GM21367 (cell line): Measurements from ENCODE around the gene POU2F2.

Experiments used
- ATAC-seq: cut with Tn5 transposase; IDR thresholded peaks from one replicate; pipeline ENCODE4 v1.9.1; 2021; ENCODE audit not compliant: unreplicated experiment

POU2F2 gene

DNA sequence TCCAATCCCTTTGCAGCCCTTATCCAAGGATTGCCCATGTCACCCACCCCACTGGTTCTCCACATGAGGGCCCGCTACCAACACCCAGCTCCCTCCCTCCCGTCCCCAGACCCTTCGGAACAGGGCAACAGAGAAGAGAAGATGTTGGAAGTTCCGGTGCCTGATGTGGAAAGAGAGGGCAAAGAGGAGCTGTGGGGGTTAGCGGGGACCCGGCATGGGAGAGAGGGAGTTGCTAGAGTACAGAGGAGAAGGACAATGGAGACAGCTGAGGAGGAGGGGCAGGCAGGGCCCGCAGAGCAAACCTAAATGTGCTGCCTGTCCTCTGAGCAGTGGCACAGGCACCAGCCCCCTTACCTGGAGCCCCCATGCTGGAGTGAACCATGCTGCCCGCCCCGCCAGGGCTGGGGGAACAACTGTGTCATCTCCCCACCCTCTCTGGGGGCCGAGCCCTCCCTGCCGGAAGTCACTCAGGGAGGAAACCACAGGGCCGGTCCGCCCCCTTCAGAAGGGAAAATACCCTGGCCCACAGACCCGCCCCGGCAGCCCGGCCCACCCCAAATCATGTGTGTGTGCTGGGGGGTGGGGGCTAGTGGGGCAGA, at the start of gene POU2F2:
POU2F2 (minus strand) TSS at position 417 of the 599 bp plus-strand sequence; CDS start at position 382, 35 bp downstream.
- peak; percentile 30 for ATAC-seq

DNA sequence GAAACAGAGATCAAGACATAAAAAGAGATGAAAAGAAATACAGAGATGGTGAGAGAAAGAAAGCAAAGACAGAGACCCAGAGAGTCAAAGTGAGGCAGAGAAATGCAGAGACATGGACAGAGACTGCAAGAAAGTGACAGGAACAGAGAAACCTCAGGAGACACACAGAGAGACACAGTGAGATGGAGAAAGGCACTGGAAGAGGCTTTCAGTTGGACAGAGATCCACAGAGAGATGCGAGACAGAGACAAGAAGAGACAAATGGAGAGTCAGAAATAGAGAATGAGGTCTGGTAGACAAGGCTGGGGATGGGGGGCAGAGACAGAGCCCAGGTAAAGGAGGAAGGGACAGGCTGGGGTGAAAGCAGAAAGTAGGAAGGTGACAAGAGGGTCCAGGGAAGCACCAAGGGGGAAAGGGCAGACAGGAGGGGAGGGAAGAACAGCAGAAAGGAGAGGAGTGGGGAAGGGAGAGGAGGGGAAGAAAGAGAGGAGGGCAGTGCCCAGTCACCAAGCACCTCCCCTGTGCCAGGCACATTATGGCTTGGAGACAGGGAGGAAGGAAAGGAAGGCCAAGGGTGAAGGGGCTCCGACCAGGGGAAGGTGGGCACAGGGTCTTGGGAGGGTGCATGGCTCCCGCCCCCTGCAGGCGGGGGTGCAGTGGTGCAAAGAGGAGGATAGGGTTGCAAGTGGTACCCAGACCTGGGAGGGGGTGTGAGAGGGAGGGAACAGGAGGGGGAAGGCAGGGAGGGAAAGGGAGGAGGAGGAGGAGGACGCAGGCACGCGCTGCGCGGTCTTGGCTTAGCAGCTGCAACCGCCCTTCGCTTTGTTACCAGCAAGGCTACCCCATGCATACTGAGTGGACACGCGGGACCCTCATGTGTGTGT, 46.8 kb upstream of the POU2F2 start:
- ATAC-seq: no peak

DNA sequence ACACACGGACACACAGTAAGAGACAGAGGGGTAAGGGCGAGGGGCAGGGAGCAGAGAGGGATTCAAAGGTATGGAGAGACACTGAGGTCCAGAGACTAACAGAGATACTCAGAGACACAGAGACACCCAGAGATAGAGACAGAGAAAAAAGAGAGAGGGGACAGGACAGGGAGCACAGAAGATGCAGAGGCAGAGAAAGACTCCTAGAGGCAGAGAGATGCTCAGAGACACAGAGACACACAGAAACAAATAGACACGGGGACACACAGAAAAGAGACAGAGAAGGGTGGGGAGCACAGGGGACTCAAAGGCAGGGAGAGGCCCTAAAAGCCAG, 45.4 kb upstream of the POU2F2 start:
- ATAC-seq: no peak

DNA sequence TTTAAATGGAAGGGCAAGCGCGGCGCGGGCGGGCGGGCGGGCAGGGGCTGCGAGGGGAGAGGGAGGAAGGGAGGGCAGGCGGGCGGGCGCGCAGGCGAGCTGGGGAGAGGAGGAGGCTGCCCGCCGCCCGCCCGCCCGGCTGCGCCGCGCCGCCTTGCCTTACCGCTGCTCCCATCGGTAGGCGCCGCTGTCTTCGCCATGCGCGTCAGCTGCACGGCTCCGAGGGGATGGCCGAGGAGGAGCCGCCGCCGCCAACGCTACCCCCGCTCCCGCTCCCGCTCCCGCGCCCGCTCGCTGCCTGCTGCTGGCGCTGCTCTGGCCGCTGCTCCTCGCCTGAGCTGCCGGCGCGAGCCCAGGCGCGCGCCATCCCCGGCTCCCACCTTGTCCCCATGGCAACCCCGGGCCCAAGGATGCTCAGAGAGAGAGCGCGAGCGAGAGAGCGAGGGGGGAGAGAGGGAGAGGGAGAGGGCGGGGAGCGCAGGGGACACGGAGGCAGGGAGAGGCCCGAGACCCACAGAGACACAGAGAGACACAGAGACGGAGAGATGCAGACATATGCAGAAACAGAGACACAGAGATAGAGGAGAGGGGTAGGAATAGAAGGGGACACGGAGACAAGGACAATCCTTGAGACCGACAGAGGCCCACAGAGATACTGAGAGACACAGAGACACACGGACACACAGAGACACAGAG, 44.9 kb upstream of the POU2F2 start:
- ATAC-seq: no peak

DNA sequence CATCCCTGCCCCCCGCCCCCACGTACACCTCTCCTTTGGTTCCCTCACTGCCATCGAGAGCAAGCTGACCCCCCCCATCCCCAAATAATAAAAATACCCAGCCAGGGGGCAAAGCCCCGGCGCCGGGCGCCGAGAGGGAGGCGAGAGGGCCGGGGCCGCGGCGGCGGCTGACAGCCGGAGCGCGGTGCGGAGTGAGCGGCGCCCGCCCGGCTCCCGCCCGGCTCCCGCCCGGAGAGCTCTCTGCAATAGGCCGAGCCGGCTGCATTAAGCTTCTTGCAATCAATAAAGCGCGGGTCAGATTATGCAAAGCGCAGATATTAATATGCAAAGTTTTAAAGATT, 44.4 kb upstream of the POU2F2 start:
- no peak for ATAC-seq

DNA sequence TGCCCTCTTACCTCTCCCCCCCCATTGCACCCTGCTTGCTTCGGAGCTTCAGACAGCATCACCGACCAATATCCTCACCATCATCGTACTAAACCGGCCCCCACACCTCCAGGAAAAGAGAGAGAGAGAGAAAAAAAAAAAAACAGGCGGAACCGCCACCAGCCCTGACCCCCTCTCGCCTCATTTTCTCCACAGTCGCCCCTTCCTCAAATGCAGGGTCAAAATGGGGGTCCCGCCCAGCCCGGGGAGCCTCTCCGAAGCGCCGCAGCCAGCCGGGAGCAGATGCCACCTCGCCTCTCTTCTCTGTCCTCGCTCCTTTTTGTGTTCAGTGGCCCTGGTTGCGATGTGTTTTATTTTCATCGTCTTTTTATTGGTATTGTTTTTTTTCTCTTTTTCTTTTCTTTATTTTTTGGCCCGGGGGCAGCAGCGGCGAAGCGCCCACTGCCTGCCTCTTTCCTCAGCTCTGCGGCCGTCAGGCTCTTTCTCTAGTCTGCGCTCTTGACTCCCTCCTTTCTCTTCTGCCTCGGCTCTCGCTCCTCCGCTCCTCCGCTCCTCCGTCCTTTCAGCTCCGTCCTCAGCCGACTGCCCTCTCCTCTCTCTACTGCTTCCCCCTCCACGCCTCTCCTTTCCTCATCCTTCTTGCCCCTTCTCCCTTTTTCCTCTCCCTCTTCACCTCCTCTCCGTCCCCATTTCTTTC, 43.9 kb upstream of the POU2F2 start:
- no peak for ATAC-seq

DNA sequence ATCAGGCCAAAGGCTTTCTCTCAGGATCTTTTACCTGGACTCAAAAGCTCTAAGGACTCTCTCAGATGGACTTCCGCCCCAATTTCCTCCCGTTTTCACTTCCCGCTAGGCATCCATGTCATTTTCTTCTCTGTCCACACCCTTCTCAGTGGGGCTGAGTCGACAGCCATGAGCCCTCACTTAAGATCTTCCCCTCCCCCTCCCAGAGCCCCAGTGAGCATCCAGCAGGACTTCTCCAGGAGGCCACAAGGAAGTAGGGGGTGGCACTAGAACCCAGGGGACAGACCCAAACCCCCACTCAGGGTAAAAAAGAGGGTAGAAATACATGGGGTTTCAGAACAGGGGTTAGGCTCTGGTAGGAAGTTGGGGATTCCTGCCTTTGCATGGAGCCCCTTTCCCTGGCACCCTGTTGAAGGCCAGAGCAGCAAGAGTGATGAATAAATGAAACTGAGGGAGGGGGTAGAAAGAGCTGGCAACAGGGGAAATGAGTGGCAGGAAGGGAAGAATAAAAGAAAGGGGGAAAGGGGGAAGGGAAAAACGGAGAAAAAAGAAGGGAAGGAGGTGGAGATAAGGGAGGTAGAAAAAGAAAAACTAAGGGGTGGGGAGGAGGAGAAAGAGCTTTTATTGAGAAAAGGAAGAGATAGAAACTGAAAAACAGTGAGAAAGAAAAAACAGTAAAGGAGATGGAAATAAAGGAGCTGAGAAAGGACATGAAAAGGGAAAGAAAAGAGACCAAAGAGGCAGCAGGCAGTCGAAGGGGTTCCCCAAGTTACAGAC, 42.9 kb upstream of the POU2F2 start:
- no peak for ATAC-seq

DNA sequence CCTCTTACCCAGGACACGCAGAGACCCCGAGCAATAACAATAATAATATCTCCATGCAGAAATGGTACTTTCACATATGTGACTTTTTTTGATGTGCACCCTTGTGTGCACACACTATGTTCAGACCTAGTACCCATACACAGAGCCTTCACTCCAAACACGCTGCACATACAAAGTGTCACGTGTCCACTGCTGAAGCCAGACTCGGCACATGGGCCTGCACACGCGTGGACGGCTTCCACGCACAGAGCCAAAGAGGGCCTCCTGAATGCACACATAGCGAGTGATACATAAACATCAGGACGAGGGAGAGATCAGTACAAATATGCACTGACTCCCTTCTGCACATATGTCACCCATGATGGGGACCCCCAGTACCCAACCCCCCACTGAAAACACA, 41.9 kb upstream of the POU2F2 start:
- no peak for ATAC-seq

DNA sequence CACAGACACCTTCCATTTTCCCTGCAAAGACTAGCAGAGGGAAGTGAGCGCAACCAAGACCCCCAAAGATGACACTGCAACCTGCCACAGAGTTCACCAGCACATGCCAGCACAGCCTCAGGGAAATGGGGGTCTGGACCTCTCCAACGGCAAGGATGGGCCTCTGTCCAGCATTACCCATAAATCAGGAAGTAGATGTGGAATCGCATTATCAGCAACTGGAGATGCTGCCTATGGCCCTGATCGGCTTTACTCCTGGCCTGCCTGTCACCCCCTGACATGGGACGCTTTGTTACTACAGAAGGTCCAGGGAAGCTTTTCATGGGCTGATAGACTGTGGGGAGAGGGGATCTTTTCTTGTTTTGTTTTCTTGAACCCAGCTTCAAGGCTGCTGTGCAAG, 41.4 kb upstream of the POU2F2 start:
- ATAC-seq: no peak

DNA sequence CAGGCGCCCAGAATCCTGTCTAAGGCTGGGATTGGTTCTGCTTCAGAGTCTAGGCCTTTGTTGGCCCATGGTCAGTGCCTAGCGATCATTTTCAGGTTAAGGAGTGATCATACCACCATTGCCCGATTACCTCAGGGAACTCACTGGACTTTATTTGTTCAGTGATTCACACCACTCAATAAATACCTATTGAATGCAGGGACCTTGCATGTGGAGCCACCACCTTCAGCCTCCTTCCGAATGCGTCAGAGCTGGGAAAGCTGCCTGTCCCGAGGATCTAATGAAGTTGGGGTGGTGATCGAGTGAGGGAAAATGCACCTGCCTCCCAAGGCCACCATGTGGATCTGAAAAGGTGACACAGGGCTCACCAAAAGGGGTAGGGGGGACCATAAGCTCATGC, 40.0 kb upstream of the POU2F2 start:
- no peak for ATAC-seq

DNA sequence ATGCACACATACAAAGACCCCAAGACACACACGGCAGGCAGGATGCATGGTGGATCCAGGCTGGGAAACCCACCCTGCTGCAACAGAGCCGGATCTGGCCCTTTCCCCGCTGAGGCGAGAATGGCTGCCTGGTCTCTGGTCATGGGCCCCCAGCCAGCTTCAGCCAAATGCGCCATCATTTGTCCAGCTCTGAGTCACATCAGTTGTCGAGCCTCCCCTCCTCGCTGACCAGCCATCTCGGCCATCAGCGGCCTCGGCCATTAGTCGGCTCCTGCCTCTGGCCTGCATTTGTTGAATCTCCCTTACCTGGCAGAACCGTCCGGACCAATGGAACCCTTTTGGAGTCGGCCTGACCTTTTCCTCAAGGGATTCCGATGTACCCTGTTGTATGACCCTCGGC, 38.5 kb upstream of the POU2F2 start:
- no peak for ATAC-seq

DNA sequence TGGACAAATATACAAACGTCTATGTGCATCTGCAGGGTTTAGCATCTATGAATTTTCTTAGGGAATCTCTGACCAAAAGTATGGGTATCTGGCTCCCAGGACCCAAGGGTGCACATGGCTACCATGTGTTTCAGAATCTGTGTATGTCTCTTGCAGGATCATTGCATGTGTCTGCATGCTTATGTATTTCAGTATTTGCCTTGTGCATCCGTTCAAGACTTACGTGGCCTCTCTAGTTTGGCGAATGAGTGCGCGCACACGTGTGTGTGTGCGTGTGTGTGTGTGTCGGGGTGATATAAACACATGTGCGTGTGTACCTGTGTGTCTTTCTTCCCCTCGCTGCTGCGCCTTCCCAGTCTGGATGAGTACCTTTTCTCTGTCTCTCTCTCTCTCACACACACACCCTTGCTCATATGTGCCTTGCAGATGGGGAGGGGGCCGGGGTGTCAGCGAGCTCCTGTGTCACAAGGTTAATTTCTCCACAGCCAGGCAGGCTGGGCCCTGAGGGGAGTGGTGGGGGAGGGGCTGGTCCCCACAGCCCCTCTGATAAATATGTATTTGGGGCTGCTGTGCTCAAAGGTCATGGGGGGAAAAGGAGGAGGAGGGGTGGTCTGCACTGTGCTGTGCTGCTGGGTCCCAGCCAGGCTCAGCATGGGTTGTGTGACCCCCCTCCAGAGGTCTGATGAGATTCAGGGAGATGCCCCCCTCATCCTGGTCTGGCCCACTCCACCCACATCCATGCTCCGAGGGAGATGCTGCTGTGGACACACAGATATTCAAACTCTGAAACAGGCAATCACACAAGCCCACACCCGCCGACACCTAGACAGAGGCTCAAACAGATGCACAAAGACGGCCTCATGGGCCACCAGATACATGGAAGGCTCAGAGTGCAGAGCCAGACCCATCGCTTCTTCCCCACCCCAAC, 37.5 kb upstream of the POU2F2 start:
- no peak for ATAC-seq

DNA sequence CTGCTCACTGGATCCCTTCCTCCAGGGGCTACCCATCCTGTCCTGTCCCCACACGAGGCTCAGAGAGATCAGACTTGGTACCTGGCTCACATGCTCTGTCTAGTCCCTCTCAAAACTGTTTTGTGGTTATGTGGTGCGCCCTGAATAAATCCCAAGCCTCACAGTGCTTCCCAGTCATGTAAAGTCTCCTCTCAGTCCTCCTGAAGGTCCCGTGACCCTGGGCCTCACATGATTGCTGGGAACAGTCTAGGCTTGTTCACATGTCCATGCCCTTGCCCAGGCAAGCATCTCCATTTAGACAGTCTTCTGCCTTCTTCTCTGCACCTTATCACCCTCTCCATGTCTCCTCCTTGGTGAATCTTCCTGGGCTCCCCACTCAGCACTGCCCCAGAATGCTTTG, 36.0 kb upstream of the POU2F2 start:
- no peak for ATAC-seq

DNA sequence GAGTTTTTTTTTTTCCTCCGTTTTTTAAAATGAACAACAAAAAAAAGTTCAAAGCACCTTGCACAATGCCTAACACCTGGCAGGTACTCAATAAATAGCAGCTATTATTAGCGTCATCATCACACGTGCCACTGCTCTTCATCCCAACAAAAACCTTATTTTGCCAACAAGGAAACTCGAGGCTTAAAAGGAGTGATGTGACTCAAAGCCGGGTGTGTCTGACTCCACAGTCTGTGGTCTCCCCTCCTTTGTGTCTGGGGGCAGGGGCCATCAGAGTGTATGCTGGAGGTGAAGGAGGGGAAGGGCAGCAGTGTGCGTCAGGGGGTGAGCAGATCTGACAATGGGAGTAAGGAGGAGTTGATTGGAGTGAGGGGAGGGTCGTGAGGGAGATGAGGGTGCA, 34.1 kb upstream of the POU2F2 start:
- ATAC-seq: no peak

DNA sequence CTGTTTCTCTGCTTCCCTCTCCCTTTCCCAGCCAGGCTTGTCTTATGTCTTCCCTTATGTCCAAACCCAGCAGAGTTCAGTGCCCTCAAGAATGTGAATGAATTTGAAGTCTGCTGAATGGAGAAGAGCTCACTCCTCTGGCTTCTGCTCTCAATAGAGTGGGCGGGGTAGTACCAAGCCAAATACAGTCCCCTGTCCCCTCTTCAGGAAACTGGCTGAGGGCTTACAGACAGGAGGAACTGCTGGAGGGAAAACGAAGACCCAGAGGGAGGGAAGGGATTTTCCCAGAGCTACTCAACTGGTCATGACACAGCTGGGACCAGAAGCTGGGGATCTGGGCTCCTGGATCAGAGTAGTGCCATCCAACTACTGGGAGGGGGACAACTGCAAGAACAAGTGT, 32.9 kb upstream of the POU2F2 start:
- no peak for ATAC-seq

DNA sequence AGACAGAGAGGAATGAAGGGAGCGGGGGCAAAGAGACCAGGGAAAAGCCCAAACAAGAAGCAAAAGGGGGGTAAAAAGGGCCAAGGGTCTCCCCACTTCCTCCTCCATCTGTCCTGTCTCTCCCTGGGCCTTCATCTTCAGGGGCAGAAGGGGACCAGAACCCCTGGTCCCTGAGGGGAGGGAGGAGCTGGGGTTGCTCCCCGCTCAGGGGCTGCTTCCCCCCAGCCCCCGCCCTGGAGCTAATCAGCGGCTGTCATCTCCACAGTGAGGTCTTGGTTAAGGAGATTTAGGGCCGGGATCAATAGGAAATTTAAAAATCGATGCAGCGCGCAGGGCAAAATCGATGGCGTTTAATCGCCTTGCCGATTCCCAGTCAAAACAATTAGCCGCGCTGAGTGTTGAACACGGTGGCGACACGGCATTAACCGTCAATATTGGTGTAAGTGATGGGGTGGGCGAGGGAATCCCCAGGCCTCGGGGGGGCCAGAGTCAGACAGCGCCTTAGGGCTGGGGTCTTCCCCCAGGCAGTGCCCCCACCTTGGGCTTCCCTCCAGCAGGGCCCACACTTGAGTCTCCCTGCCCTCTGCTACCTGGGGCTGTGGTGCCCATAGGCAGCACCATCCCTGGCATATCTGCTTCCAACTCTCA, 29.5 kb upstream of the POU2F2 start:
- no peak for ATAC-seq

DNA sequence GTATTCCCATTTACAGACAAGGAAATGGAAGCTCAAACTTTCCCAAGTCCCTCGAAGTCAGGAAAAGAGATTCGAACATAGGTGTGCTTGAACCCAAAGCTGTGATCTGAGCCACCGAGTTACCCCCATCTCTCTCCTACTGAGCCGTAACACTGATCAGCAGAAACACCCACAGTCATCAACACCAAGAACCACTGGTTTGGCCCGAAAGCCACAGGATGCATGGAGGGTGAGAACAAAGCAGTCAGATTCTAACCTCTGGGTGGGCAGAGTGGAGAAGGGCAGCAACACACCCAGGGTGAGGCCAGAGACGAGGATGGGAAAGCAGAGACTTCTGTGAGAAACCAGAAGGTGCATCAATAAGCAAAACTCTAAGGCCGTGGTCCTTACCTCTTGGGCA, 27.7 kb upstream of the POU2F2 start:
- no peak for ATAC-seq

DNA sequence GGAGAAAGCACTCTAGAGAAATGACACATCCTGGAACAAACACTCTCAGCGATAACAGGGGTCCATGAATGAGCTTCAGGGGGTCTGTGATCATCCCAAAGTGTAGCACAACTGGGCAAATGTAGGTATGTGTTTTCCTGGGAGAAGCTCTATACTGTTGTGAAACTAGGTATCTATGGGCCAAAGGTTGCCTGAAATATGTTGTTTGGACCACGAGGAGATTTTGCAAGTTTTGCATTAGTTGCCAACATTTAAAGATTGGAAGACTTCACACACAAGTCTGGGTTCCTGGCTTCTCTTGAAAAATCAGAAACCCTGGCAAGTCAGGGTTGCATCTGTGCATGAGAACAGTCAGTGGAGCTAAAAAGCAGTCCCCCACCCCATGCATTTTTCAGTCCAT, 26.7 kb upstream of the POU2F2 start:
- no peak for ATAC-seq

DNA sequence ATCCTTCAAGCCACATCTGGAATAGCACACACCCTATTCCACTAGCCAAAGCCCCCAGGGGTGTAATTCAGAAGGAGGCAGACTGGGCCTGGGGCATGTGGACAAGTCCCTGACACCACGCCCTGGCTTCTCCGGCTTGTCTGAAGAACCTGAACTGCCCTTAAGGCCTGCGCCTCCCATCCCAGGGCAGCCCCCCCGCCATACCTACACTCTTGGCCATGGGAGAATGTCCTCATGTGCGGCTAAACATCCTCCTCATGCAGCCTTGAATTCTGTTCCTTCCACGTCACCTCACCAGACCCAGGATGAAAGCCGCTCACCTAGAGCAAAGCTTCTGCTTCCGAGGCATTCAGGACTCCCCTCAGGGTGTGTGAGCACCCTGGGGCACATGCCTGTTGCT, 24.3 kb upstream of the POU2F2 start:
- ATAC-seq: no peak
